KOPT-K1 (cell line): ENCODE measurements around the gene SLIT3.

Experiments used
- H3K27ac ChIP-seq: fragments of 200-600 bp; sonication (generic); 2 replicates; pipeline ENCODE4 v1.5.1; 2016; ENCODE audit warnings: antibody characterized with exemption, mild to moderate bottlenecking, low read depth, low read length; ENCODE audit not compliant: poor library complexity, severe bottlenecking
- H3K36me3 ChIP-seq: fragments of 200-600 bp; sonication (generic); 2 replicates; pipeline ENCODE4 v1.5.1; 2017; ENCODE audit warnings: antibody characterized with exemption, mild to moderate bottlenecking, low read length, moderate library complexity; ENCODE audit not compliant: insufficient read depth
- H3K9me3 ChIP-seq: fragments of 200-600 bp; sonication (generic); 2 replicates; pipeline ENCODE4 v1.5.1; 2017; ENCODE audit warnings: antibody characterized with exemption, low read length, mild to moderate bottlenecking; ENCODE audit not compliant: insufficient read depth, poor library complexity, severe bottlenecking

Gene SLIT3

DNA sequence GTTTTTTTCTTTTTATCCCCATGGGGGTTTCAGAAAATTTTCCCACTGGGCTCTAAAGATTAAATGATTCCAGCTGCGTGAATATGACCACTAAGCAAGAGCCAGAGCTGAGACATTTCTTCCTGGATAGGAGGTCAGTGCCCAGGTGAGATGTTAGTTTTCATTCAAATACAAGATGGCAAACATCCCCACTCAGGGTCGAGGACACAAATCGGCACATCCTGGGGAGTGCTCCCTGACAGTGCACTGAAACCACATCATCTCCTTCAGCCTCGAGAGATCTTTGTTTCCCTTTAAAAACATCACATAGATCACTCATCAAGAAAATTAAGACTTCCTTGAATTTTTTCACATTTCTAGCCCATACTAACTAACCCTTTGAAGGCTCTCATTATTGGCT, 448.6 kb downstream of the SLIT3 start:
- Histone ChIP-seq H3K36me3 (no peaks in the 10 kb centered on the region), H3K27ac (peak overlapping the region; percentile 45), H3K9me3 (no peaks in the 10 kb centered on the region)

DNA sequence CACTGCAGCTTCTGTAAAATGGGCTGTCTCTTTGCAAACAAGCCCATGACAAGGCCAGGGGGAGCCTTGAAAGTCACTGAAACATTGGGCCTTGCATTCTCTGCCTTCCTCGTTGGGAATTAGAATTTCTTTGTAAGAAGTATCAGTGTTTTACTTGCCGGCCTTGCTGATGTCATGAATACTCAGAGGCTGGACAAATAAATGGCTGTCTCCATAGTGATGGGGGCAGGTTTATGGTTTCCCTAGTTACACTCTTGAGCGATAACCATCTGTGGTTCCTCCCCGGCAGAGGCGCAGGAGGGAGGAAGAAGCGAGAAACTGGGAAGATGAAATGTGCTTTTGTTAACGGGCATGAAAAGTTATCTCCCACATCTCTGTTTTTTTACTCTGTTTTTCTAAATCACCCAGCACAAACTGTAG, 449.0 kb downstream of the SLIT3 start:
- Histone ChIP-seq H3K27ac (peak overlapping the region; percentile 45), H3K9me3 (no peaks in the 10 kb centered on the region), H3K36me3 (no peaks in the 10 kb centered on the region)

DNA sequence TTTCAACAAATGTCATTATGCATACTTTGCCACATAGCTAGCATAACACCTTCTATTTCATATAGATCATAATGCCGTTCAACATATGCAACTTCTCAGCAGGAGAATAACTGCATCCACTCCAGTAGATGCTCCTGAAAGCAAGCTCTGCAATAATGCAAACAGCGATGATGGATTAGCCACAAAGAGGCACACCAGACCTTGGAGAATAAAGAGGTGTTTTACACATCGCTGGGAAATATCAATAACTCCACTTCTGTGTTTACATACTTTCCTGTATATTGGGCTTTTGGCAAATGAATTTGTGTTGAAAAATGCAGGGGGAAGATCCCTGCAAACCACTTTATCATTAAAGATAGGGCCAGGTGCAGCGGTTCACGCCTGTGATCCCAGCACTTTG, 450.3 kb downstream of the SLIT3 start:
- peak overlapping the region; percentile 39 for H3K27ac ChIP-seq
- H3K9me3 ChIP-seq, result no peaks in the 10 kb centered on the region
- H3K36me3 ChIP-seq, result no peaks in the 10 kb centered on the region

DNA sequence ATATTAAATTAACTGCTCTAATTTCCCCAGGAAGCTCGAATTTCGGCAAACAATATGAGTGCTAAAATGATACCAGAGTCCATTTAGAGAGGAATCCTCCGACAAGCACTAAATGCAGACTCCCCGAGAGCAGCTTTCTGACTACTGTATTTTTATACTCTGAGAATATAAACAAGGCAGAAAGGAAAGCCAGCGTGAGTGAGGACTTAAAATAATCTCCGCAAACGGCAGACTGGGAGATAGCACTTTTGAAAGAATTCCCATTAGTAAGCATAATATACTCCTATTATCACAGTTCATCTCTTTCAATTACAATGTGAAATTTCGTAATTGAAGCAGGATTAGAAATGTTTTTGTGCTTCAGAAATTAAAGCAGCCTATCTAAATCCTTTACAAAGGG, 452.4 kb downstream of the SLIT3 start:
- H3K9me3 ChIP-seq, result no peaks in the 10 kb centered on the region
- no peaks in the 10 kb centered on the region for H3K36me3 ChIP-seq
- no peak overlapping the region for H3K27ac ChIP-seq

DNA sequence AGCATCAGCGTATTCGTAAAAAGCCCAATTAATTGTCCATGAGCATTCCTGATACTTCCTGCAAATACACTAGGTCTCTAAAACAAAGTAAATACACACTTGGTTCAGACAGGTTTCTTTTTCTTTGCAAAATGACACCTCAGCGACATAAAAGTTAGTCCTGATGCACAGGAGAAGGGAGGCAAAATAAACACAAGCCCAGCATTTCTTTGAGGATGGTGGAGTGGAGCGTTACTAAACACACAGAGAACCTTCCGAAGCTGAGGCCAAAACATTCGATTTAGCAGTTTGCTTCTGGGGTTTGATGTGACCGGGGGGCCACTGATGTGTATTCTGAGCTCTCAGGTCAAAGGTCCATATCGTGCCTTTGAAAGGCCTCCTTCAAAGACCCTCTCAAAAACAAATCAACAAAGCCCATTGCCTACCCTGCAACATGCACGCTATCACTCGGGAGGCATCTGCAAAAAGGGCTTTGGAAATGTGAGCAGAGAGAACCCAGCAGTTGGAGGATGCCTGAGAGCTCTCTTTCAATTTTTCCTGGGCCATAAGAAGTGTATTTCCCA, 453.3 kb downstream of the SLIT3 start:
- H3K9me3 ChIP-seq, result no peaks in the 10 kb centered on the region
- H3K36me3 ChIP-seq, result no peaks in the 10 kb centered on the region
- H3K27ac ChIP-seq, result no peak overlapping the region

DNA sequence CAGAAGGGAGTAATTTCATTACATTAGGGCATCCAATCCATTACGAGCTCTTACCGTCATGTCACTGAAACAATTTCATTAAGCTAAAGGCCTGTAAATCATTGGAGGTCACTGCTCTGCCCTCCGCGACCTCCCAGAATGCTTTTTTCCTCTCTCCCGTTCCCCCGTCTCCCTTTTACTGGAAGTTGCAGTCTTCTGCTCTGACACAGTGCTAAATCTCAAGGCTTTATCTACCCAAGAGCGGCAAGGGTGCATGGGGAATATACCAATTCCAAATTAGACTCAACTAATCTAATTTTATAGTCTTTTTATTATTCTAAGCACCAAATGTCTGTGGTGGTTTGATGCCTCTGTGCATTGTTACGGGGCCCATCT, 456.0 kb downstream of the SLIT3 start:
- Histone ChIP-seq H3K36me3 (no peaks in the 10 kb centered on the region), H3K27ac (no peak overlapping the region)

DNA sequence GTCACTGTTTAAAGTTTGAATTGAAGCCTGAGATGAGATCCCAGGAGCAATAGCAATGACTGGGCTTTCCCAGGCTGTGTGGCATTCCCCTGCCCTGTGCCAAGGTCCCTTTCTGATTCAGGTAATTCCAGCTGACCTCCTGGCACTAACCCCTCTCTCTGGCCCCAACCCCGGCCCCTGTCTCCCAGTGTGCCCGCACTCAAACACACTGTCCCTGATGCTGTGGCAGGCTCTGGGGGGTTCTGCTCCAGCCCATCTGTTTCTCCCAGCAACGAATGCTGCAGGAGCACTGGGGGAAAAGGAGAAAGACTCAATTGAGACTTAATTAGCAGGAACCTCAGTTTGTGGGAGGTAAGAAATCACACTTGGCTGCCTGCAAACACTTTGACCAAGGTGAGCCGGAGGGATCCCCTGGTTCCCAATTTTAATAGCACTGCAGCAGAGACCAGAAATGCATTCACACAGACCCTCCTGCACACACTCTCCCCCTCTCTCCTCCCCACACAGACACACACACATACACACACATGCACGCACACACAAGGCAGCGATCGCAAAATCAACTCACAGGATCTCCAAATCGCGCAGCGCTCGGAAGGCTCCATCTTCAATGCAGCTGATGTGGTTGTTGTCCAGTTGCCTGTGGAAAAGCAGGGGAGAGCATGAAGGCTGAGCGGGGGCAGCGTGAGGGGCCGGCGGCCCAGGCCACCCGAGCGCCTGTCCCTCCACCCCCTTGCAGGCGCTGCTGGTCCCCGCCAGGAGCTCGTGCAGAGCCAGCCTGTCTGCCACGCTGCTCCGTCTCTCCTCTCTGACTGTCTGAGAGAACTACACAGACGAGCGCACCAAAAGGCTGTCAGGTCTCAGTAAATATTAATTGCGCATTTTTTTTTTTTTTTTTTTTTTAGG, 456.7 kb downstream of the SLIT3 start:
- Histone ChIP-seq H3K27ac (no peak overlapping the region), H3K9me3 (no peaks in the 10 kb centered on the region), H3K36me3 (no peaks in the 10 kb centered on the region)

More for the DNA sequence above, 456.0 kb downstream of the SLIT3 start:
- H3K9me3 ChIP-seq, result no peaks in the 10 kb centered on the region

DNA sequence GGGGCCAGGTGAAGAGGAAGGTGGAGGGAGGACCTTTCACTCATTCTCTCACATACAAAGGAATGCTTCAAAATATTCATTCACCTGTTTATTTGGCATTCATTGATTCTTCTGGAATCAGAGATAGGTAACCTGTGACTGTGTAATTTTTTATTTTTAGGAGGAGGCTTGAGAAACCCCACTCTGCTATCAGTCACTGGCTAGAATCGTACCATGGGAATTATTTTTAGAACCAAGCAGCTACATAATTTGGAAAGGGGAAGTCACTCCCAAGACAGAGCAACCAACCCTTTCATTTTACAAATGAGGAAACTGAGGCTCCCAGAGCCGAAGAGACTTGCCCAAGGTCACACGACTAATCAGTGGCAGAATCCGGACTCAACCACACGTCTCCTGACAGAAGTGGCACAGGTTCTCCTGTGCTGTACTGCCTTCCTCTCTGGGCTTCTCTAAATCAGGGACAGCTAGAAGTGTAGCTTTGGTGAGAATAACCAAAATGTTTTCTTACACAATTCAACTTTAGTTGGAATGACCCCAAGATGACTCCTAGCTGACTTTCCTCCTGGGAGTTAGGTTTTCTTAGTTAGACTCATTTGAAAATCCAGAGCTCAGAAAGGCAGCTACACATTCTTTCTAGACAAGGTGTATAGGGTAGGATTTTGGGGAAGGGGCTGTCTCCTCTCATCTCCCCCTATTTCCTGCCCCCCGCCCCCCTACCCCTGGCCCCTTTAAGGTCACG, 457.5 kb downstream of the SLIT3 start:
- Histone ChIP-seq H3K36me3 (no peaks in the 10 kb centered on the region), H3K9me3 (no peaks in the 10 kb centered on the region), H3K27ac (no peak overlapping the region)

DNA sequence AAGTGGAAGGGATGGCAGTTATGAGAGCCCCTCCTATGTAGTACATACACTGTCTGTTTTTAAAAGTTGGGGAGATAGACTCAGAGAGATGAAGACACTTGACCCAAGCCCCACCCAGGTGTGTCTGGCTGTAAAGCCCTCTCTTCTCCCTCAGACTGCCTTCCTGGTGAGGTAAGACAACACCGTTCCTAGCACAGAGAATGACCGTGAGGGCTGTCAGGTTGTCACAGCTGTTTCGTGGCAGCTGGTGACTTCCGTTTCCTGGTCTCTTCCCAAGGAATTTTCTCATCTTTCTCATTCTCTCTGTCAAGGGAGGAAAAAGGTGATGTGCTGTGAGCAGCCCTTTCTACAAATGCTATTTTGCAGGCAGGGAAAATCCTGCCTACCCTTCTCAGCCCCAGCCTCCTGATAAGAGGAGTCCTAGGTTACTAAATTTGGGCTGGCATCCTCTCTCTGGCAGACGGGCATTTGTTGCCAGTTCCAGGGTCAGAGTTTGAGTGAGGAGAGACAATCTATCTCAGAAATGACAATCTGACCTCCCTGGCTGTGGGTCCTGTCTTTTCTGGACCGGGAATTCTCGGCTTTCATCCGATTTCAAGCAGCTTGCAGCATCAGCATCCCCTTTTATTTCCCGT, 458.3 kb downstream of the SLIT3 start:
- no peak overlapping the region for H3K27ac ChIP-seq
- H3K9me3 ChIP-seq, result no peaks in the 10 kb centered on the region
- H3K36me3 ChIP-seq, result no peaks in the 10 kb centered on the region

DNA sequence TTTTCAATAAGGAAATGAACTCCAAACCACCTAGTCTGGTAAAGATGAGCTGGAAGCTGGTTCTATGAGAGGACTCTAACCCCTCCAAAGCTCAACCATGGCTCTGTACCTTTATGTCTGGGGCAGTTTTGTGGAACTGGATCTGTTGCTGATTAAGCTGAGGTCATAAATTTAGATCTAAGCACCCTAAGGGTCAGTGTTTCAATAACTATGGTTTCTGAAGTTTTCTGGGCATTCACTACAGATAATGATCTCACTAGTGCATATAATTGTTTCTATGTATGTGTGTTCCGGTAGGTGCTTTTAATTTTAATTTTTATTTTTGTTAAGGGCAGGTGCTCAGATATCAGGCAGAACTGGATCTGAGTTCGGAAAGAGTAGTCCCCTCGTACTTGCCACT, 463.1 kb downstream of the SLIT3 start:
- Histone ChIP-seq H3K36me3 (no peaks in the 10 kb centered on the region), H3K9me3 (no peaks in the 10 kb centered on the region), H3K27ac (no peak overlapping the region)

DNA sequence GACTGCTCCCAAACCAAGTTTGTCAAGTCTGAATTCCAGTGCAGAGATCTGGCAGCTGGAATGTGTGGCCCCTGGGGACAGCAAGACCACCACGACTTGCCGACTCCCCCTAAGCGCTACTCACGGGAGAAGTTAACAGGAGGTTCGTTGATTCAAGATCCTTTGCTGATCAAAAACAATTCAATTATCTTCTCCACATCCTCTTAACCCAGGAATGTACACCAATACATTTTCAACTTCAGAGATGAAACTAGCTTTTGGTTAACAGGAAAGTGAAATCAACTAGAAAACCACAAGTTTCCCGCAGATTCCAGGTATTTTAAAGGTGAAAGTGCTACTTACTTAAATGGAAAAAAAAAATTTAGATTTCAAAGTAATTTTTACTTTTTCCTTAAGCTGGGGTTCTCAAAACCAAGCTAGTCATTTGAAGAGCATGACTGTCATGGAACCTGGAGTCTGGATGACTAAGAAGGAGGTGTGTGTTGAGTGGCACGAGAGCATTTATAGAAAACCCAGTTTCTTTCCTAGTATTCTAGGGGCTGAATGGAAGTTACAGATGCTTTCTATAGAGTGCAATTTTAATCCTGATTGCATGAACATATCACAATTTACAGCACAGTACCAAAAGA, 464.2 kb downstream of the SLIT3 start:
- Histone ChIP-seq H3K9me3 (no peaks in the 10 kb centered on the region), H3K27ac (no peak overlapping the region), H3K36me3 (no peaks in the 10 kb centered on the region)

DNA sequence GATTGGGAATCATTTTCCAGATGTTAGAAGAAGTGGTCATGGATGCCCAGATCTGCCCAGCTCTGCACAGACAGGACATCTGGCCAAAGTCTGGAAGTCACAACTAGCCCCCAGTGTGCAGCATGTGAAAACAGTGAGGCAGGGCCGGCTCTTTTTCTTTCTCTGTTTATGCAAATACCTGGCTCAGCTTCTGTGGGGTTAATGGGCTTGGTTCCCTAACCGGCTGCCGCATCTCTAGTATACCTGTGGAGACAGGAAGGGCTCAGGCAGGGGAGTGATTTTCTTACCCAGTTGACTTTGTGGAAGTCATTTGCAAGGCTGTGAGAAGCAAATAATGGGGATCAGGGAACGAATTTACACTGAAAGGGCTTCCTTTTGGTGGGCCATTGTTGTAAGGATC, 467.0 kb downstream of the SLIT3 start:
- Histone ChIP-seq H3K27ac (no peak overlapping the region), H3K36me3 (no peaks in the 10 kb centered on the region)

DNA sequence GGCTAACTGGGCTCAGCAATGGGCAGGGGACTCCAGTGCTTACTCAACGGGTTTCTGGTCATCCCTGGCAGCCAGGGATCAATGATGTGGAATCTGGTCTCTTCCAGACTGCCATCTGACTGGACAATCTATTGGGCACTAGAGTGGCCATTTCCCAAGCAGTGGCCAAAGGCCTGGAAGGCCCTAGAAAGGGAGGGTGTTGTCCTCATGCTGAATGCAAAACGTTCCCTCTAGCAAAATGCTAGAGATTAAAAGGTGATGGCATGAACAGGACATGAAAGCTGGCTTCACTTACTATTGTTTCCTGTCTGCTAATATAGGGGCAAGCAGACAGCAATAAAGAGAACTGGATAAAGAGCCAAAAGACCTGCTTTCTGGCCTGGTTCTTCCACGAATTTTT, 467.6 kb downstream of the SLIT3 start:
- no peaks in the 10 kb centered on the region for H3K36me3 ChIP-seq
- no peak overlapping the region for H3K27ac ChIP-seq

More for the DNA sequence above, 467.0 kb downstream of the SLIT3 start:
- no peaks in the 10 kb centered on the region for H3K9me3 ChIP-seq

DNA sequence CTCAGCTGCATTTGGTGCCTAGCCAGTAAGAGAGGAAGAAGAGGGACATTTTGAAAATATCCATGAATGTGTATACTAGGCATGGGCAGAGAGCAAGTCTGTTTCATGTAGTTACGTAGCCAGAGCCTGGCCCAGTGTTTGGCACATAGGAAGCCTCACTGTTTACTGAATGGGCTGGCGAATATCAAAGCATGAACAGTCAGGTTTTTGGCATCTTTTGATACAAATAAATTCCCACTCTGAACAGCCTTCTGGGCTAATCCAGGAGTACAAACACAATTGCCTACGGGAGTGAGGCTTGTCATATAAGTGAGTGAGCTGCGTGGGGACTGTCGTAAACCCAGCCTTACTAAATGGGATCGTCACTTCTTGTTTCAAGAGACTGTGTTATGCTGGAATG, 468.6 kb downstream of the SLIT3 start:
- Histone ChIP-seq H3K27ac (no peak overlapping the region), H3K36me3 (no peaks in the 10 kb centered on the region)

More for the DNA sequence above, 467.6 kb downstream of the SLIT3 start:
- no peaks in the 10 kb centered on the region for H3K9me3 ChIP-seq

DNA sequence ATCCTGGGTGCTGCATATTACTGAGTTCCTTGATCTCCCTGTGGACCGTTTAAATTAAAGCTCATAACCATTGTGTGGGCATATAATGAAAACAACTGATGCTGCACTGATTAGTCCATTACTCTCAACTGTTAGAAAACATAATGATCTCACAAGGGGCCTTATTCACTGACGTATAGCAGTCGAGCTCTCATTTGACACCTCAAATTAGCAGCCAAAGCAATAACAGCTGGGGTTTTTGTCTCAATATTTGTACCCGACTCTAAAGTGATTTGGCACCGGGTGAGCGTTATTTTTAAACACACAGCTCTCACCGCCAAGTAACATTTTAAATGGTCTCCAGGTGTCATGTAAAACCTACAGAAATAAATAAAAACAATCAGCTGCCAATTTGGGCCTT, 469.6 kb downstream of the SLIT3 start:
- Histone ChIP-seq H3K36me3 (no peaks in the 10 kb centered on the region), H3K27ac (no peak overlapping the region), H3K9me3 (no peaks in the 10 kb centered on the region)

More for the DNA sequence above, 468.6 kb downstream of the SLIT3 start:
- H3K9me3 ChIP-seq, result no peaks in the 10 kb centered on the region
